Activated naive CD4-positive, alpha-beta T cell treated with anti-CD3 and anti-CD28 coated beads, Interleukin-2, amount 10 ng/mL, durations not matched to agents 7 days and 5 days (primary cell): Measurements from ENCODE around the gene BTBD9.

Experiments used
- CTCF ChIA-PET: fragments of 350-600 bp; sonication (Branson Sonifier 250); formaldehyde crosslinking; loops from one replicate; lab custom pipeline; 2021; ENCODE audit warnings: antibody characterized with exemption; lab: Charles Lee
- DNase-seq: peaks from one replicate; pipeline ENCODE4 v3.0.0-alpha.2; 2020
- H3K27ac Mint-ChIP-seq: one replicate; pipeline ENCODE4 v1.8.0; 2021; ENCODE audit warnings: mild to moderate bottlenecking, moderate library complexity, mixed read lengths
- H3K27me3 Mint-ChIP-seq: one replicate; pipeline ENCODE4 v1.8.0; 2021; ENCODE audit warnings: mild to moderate bottlenecking, mixed read lengths
- H3K36me3 Mint-ChIP-seq: one replicate; pipeline ENCODE4 v1.8.0; 2021; ENCODE audit warnings: mixed read lengths
- H3K4me1 Mint-ChIP-seq: one replicate; pipeline ENCODE4 v1.8.0; 2021; ENCODE audit warnings: mixed read lengths
- H3K4me3 Mint-ChIP-seq: one replicate; pipeline ENCODE4 v1.8.0; 2021; ENCODE audit warnings: mild to moderate bottlenecking, moderate library complexity, mixed read lengths
- H3K9me3 Mint-ChIP-seq: one replicate; pipeline ENCODE4 v1.8.0; 2021; ENCODE audit warnings: mixed read lengths

The BTBD9 gene

DNA sequence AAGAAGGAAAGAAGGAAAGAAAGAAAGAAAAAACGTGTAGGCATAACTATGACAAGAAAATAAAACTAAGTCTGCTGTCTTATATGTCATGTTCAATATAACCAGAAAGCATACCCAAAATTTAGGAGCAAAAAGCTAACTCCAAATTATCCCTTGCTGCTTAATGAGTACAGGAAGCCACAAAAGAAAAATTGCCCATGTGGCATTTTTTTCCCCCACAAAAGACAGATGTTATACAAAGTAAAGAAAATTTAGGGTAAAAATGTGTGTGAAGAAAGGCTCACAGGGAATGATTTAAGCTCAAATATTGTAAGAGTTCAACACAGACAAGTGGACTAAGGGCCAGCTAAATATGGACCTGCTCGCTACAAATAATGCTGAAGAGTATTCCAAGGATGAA, 263.8 kb downstream of the BTBD9 start:
- no peak for DNase-seq
- Mint-ChIP-seq H3K4me3 (no peak overlapping the region), H3K9me3 (no peaks in the 10 kb centered on the region), H3K27ac (no peak overlapping the region), H3K27me3 (no peaks in the 10 kb centered on the region), H3K36me3 (no peaks in the 10 kb centered on the region), H3K4me1 (no peaks in the 10 kb centered on the region)
- CTCF ChIA-PET, result no interaction called here

DNA sequence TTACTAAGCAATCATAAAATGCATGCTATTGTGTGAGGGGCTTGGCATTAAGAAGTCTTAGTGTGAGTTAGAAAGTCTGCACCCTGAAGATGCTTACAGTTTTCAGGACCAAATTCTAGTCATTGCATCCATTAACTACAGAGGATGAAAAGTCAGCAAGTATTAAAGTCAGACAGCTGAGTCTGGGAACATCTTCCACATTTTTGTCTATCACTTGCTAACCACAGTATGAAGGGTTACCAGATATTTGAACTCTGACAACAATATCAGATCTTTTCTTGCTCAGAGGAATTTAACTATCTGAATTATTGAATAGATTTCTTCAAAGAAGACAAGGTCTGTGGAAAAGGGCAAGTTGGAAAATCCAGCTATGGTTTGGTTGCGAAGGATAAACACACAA, 264.4 kb downstream of the BTBD9 start:
- CTCF ChIA-PET, result no interaction called here

GRCh38 chr6:38371881-38372280, 267.8 kb downstream of the BTBD9 start:
- no peak overlapping the region for H3K27ac Mint-ChIP-seq
- H3K27me3 Mint-ChIP-seq, result no peaks in the 10 kb centered on the region
- DNase-seq, result no peak
- no peaks in the 10 kb centered on the region for H3K9me3 Mint-ChIP-seq
- CTCF ChIA-PET, result no interaction called here
- no peak overlapping the region for H3K4me3 Mint-ChIP-seq
- H3K36me3 Mint-ChIP-seq, result no peaks in the 10 kb centered on the region
- H3K4me1 Mint-ChIP-seq, result no peaks in the 10 kb centered on the region

More for the DNA sequence above, 264.4 kb downstream of the BTBD9 start:
- H3K27me3 Mint-ChIP-seq, result no peaks in the 10 kb centered on the region
- DNase-seq, result no peak
- no peaks in the 10 kb centered on the region for H3K9me3 Mint-ChIP-seq
- no peaks in the 10 kb centered on the region for H3K4me1 Mint-ChIP-seq
- H3K36me3 Mint-ChIP-seq, result no peaks in the 10 kb centered on the region
- no peak overlapping the region for H3K27ac Mint-ChIP-seq
- no peak overlapping the region for H3K4me3 Mint-ChIP-seq

GRCh38 chr6:38370653-38371601, 268.8 kb downstream of the BTBD9 start:
- no peak for DNase-seq
- Mint-ChIP-seq H3K9me3 (no peaks in the 10 kb centered on the region), H3K36me3 (no peaks in the 10 kb centered on the region), H3K4me1 (no peaks in the 10 kb centered on the region), H3K27me3 (no peaks in the 10 kb centered on the region), H3K27ac (no peak overlapping the region), H3K4me3 (no peak overlapping the region)
- CTCF ChIA-PET, result no interaction called here

GRCh38 chr6:38367231-38367630, 272.5 kb downstream of the BTBD9 start:
- CTCF ChIA-PET, result no interaction called here
- no peaks in the 10 kb centered on the region for H3K36me3 Mint-ChIP-seq

DNA sequence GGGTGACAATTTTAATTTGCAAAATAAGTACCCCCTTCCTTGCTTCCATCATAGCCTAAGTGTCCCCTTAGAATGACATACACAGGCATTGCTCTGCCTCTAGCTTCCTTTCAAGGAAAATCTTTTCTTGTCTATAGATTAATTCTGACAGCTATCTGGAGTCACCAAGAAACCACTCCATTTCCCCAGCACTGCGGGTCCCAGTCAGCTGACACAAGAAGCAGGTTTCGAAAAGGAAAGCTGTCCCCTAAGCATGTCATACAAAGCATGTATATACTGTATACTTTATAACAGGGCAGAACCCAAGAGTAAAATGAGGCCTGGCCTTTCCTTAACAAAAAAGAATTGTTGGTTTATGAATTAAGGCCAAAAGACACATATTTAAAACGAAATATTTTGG, 273.5 kb downstream of the BTBD9 start:
- Mint-ChIP-seq H3K36me3 (no peaks in the 10 kb centered on the region), H3K9me3 (no peaks in the 10 kb centered on the region), H3K4me1 (no peaks in the 10 kb centered on the region), H3K4me3 (no peak overlapping the region), H3K27me3 (no peaks in the 10 kb centered on the region), H3K27ac (no peak overlapping the region)
- no peak for DNase-seq
- CTCF ChIA-PET, result no interaction called here

More at GRCh38 chr6:38367231-38367630, 272.5 kb downstream of the BTBD9 start:
- Mint-ChIP-seq H3K4me1 (no peaks in the 10 kb centered on the region), H3K27me3 (no peaks in the 10 kb centered on the region), H3K4me3 (no peak overlapping the region), H3K27ac (no peak overlapping the region), H3K9me3 (no peaks in the 10 kb centered on the region)
- DNase-seq, result no peak

- H3K27me3 Mint-ChIP-seq, result no peaks in the 10 kb centered on the region
- H3K4me1 Mint-ChIP-seq, result no peaks in the 10 kb centered on the region
- no peak for DNase-seq
- CTCF ChIA-PET, result no interaction called here
- no peak overlapping the region for H3K27ac Mint-ChIP-seq
- no peak overlapping the region for H3K4me3 Mint-ChIP-seq
- no peaks in the 10 kb centered on the region for H3K36me3 Mint-ChIP-seq
- H3K9me3 Mint-ChIP-seq, result no peaks in the 10 kb centered on the region
Measured at GRCh38 chr6:38364775-38365174, 275.0 kb downstream of the BTBD9 start.

DNA sequence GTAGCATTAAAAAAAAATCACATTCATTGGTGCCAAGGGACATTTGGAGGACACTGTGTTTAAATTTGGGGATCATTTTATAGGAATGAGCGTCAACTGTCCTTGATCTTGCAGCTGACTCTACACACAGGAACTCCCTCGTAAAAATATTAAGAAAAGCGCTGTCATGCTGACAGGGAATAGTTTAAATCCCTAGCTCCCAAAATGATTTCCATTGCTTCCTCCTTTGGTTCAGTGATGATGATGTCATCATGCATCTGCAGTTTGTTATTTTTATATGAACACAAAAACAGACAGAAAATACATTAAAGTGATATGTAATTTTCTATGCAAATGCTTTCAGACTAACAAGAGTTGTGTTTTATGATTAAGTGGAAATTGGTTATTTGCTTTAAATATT, 275.6 kb downstream of the BTBD9 start:
- CTCF ChIA-PET, result no interaction called here
- H3K4me1 Mint-ChIP-seq, result no peaks in the 10 kb centered on the region
- H3K27me3 Mint-ChIP-seq, result no peaks in the 10 kb centered on the region
- no peaks in the 10 kb centered on the region for H3K36me3 Mint-ChIP-seq
- no peak for DNase-seq
- no peaks in the 10 kb centered on the region for H3K9me3 Mint-ChIP-seq
- H3K27ac Mint-ChIP-seq, result no peak overlapping the region
- H3K4me3 Mint-ChIP-seq, result no peak overlapping the region

GRCh38 chr6:38355519-38355918, 284.2 kb downstream of the BTBD9 start:
- H3K4me3 Mint-ChIP-seq, result no peak overlapping the region
- CTCF ChIA-PET, result no interaction called here
- no peaks in the 10 kb centered on the region for H3K9me3 Mint-ChIP-seq
- H3K27me3 Mint-ChIP-seq, result no peaks in the 10 kb centered on the region
- H3K27ac Mint-ChIP-seq, result no peak overlapping the region
- no peaks in the 10 kb centered on the region for H3K36me3 Mint-ChIP-seq
- no peak for DNase-seq
- no peaks in the 10 kb centered on the region for H3K4me1 Mint-ChIP-seq

DNA sequence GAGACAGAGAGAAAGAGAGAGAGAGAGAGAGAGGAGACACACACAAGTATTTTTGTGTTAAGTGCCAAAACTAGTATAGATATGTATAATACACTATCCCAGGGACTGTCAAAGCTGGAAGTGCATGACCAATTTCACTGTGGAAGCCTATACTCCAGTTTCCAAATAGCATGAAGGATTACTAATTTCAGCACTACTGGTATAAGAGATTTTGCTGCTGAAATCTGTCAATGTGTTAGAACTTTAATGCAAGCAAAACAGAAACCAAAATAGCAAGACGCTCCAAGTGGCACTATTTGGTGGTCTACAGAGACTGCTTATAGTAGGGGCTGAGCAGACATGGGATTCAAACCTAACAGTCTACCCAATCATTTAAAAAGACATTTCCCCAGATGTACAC, 284.8 kb downstream of the BTBD9 start:
- Mint-ChIP-seq H3K36me3 (no peaks in the 10 kb centered on the region), H3K4me3 (no peak overlapping the region), H3K27me3 (no peaks in the 10 kb centered on the region), H3K27ac (no peak overlapping the region), H3K9me3 (no peaks in the 10 kb centered on the region), H3K4me1 (no peaks in the 10 kb centered on the region)
- DNase-seq, result no peak
- CTCF ChIA-PET, result interaction anchor here (0.6 kb wide), 1 partner anchor 297 kb away, joined by 4 read pairs; no protein-coding TSS in a partner anchor

DNA sequence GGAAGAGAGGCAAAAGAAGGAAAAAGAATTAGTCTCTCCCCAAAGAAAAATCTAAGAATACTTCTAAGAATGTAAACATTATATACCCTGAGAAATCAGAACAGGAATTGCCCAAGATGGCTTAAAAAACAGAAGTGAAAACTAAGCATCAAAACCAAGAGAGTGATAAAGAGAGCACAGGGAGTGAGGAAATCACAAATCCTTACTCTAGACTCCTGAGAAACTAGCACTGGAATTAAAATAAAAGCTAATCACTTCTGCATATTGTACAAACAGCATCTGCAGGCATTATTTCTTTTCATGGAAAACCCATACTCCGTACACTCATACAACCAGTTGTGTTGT, 285.7 kb downstream of the BTBD9 start:
- DNase-seq, result no peak
- no peak overlapping the region for H3K4me3 Mint-ChIP-seq
- H3K36me3 Mint-ChIP-seq, result no peaks in the 10 kb centered on the region
- no peak overlapping the region for H3K27ac Mint-ChIP-seq
- no peaks in the 10 kb centered on the region for H3K4me1 Mint-ChIP-seq
- no peaks in the 10 kb centered on the region for H3K27me3 Mint-ChIP-seq
- no peaks in the 10 kb centered on the region for H3K9me3 Mint-ChIP-seq
- CTCF ChIA-PET, result interaction anchor here (0.6 kb wide), 1 partner anchor 298 kb away, joined by 4 read pairs; no protein-coding TSS in a partner anchor

- H3K36me3 Mint-ChIP-seq, result no peaks in the 10 kb centered on the region
- no peaks in the 10 kb centered on the region for H3K9me3 Mint-ChIP-seq
- no peak overlapping the region for H3K4me3 Mint-ChIP-seq
- no peaks in the 10 kb centered on the region for H3K27me3 Mint-ChIP-seq
- no peaks in the 10 kb centered on the region for H3K4me1 Mint-ChIP-seq
- H3K27ac Mint-ChIP-seq, result no peak overlapping the region
- CTCF ChIA-PET, result no interaction called here
- no peak for DNase-seq
Measured at GRCh38 chr6:38353310-38354036, 286.3 kb downstream of the BTBD9 start.

- Mint-ChIP-seq H3K4me1 (no peaks in the 10 kb centered on the region), H3K36me3 (no peaks in the 10 kb centered on the region), H3K27ac (no peak overlapping the region), H3K27me3 (no peaks in the 10 kb centered on the region), H3K4me3 (no peak overlapping the region), H3K9me3 (no peaks in the 10 kb centered on the region)
- no peak for DNase-seq
- CTCF ChIA-PET, result no interaction called here
Measured at GRCh38 chr6:38352636-38353035, 287.1 kb downstream of the BTBD9 start.

DNA sequence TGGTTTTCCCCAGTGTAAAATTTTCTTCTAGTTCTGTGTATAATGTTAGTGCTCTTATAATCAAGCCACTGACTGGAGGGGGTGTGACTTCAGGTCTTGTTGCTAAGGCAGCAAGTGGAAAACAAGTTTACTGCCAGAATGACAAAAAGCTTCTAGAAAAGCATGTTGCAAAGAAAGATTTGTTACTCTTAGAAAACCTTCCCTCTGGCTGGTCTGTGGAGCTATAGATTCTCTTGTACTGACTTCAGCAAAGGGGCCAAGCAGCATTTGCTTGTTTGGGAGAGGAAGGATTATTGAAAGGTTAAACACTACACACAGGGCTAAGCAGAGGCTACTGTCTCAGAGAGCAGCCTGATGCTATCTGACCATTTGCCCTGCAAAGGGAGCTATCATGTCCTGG, 288.8 kb downstream of the BTBD9 start:
- DNase-seq, result no peak
- H3K4me3 Mint-ChIP-seq, result no peak overlapping the region
- no peaks in the 10 kb centered on the region for H3K4me1 Mint-ChIP-seq
- CTCF ChIA-PET, result no interaction called here
- no peaks in the 10 kb centered on the region for H3K36me3 Mint-ChIP-seq
- no peaks in the 10 kb centered on the region for H3K9me3 Mint-ChIP-seq
- no peak overlapping the region for H3K27ac Mint-ChIP-seq
- H3K27me3 Mint-ChIP-seq, result no peaks in the 10 kb centered on the region

GRCh38 chr6:38350220-38350619, 289.5 kb downstream of the BTBD9 start:
- no peak overlapping the region for H3K27ac Mint-ChIP-seq
- CTCF ChIA-PET, result no interaction called here
- DNase-seq, result no peak
- no peaks in the 10 kb centered on the region for H3K4me1 Mint-ChIP-seq
- no peak overlapping the region for H3K4me3 Mint-ChIP-seq
- H3K9me3 Mint-ChIP-seq, result no peaks in the 10 kb centered on the region
- H3K36me3 Mint-ChIP-seq, result no peaks in the 10 kb centered on the region
- H3K27me3 Mint-ChIP-seq, result no peaks in the 10 kb centered on the region
